DOHH2 (cell line): ENCODE results near the gene MEIS2.

Experiments
- EZH2phosphoT487 ChIP-seq: fragments of 200-600 bp; sonication (generic); IDR thresholded peaks from 2 replicates; pipeline ENCODE4 v1.6.1; 2017; ENCODE audit warnings: borderline replicate concordance, mild to moderate bottlenecking, antibody characterized with exemption, low read length, moderate library complexity, mixed read lengths
- TF ChIP-seq, protein P1 (sequence below): fragments of 200-600 bp; sonication (generic); IDR thresholded peaks from one replicate; pipeline ENCODE4 v1.5.1; 2014; ENCODE audit warnings: antibody characterized with exemption, mild to moderate bottlenecking, low read depth, low read length; ENCODE audit not compliant: poor library complexity, severe bottlenecking

GRCh38 chr15:37112971-37113670, 12.8 kb upstream of the MEIS2 start:
- TF ChIP-seq, protein P1, sequence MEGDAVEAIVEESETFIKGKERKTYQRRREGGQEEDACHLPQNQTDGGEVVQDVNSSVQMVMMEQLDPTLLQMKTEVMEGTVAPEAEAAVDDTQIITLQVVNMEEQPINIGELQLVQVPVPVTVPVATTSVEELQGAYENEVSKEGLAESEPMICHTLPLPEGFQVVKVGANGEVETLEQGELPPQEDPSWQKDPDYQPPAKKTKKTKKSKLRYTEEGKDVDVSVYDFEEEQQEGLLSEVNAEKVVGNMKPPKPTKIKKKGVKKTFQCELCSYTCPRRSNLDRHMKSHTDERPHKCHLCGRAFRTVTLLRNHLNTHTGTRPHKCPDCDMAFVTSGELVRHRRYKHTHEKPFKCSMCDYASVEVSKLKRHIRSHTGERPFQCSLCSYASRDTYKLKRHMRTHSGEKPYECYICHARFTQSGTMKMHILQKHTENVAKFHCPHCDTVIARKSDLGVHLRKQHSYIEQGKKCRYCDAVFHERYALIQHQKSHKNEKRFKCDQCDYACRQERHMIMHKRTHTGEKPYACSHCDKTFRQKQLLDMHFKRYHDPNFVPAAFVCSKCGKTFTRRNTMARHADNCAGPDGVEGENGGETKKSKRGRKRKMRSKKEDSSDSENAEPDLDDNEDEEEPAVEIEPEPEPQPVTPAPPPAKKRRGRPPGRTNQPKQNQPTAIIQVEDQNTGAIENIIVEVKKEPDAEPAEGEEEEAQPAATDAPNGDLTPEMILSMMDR = no peak
- TF ChIP-seq EZH2phosphoT487 = no peak
